ENCODE measurements around the gene TECPR2. TPM values are rescaled to one million over a fixed set of nuclear protein-coding genes. Genes with fewer than 3 reads are reported as not detected.

Gene TECPR2
- total and polyA plus RNA-seq, 8 donors = 11.6 to 30.1 (median 16.2) TPM

GRCh38 chr14:102530828-102531478, 168.2 kb downstream of the TECPR2 start:
- no peak for TF ChIP-seq CTCF (IDR thresholded peaks at IDR 0.05)
- DNase-seq (no peak), ATAC-seq (peak; percentile 79)
- intact Hi-C loops (cut with DNase I) = no loop called here
- Histone ChIP-seq H3K27me3 (no peaks in the 10 kb centered on the region), H3K4me1 (peaks cover 4 to 31% of the 10 kb centered on the region in 2 donors), H3K36me3 (no peaks in the 10 kb centered on the region), H3K9me3 (no peaks in the 10 kb centered on the region), H3K4me3 (no peak overlapping the region), H3K27ac (peak overlapping the region; percentile 70 to 78)

DNA sequence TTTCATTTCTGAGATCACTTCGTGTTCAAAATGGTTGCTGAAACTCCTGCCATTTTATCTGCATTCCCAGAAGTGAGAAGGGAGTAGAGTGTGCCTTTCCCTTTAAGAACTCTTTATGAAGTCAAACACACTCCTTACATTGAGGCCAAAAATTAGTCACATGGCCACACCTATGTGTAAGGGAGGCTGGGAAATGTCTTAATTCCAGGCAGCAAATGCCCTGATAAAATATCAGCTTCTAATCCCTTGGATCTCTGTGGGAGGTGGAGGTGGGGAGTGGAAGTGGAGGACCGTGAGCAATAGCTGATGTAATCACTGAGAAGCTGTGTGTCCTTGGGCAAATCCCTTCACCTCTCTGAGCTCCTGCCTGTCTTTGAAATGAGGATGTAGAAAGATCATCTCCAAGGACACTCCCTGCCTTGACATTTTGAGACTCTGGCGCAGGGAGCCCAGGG, 169.5 kb downstream of the TECPR2 start:
- ATAC-seq = no peak
- no peak overlapping the region for H3K4me3 ChIP-seq
- DNase-seq = no peak
- intact Hi-C loops (cut with DNase I) = no loop called here
- H3K4me1 ChIP-seq = peaks cover 4 to 30% of the 10 kb centered on the region in 2 donors
- TF ChIP-seq CTCF (IDR thresholded peaks at IDR 0.05) = no peak
- no peak overlapping the region for H3K27ac ChIP-seq
- no peaks in the 10 kb centered on the region for H3K9me3 ChIP-seq
- H3K36me3 ChIP-seq = no peaks in the 10 kb centered on the region
- H3K27me3 ChIP-seq = no peaks in the 10 kb centered on the region

DNA sequence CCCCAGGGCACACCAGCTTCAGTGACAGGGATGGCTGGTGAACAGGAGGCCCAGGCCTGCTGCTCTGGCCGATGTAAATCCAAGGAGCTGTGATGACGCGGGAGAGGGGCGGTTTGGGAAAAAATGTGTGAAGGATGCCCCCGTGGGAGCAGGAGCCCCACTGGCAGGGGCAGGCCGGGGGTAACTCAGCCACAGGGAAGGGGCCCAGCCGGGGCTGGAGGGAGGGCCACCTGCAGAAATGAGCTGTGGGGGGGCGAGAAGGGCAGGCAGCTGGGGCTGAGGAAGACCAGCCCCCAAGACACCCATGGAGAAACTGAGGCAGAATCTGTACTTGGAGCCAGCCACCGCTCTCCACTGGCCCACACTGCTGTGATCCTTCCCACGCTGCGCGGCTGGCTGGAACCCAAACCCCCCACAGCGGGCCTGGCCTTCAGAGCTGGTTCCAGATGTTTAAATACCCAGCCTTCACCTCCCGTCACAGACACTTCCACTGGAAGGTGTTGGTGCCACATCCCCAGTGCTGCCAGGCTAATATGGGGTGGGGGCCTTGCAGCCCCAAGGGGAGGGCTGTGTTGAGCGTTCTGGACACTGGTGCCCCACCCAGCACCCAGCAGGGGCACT, 175.3 kb downstream of the TECPR2 start:
- H3K27ac ChIP-seq = no peak overlapping the region
- no peak overlapping the region for H3K4me3 ChIP-seq
- DNase-seq (no peak), ATAC-seq (no peak)
- H3K9me3 ChIP-seq = no peaks in the 10 kb centered on the region
- H3K4me1 ChIP-seq = no peaks in the 10 kb centered on the region
- H3K27me3 ChIP-seq = peaks cover 0 to 7% of the 10 kb centered on the region in 2 donors
- TF ChIP-seq CTCF (IDR thresholded peaks at IDR 0.05) = no peak
- H3K36me3 ChIP-seq = no peaks in the 10 kb centered on the region
- intact Hi-C loops (cut with DNase I) = no loop called here

GRCh38 chr14:102538602-102539543, 176.1 kb downstream of the TECPR2 start:
- H3K27me3 ChIP-seq = peaks cover 0 to 15% of the 10 kb centered on the region in 2 donors
- DNase-seq (peak in 1 of 4 donors; percentile 89), ATAC-seq (no peak)

More at GRCh38 chr14:102538602-102539543, 176.1 kb downstream of the TECPR2 start:
- no peak for TF ChIP-seq CTCF (IDR thresholded peaks at IDR 0.05)
- H3K27ac ChIP-seq = no peak overlapping the region
- intact Hi-C loops (cut with DNase I) = no loop called here
- H3K36me3 ChIP-seq = no peaks in the 10 kb centered on the region
- H3K9me3 ChIP-seq = no peaks in the 10 kb centered on the region
- H3K4me1 ChIP-seq = no peaks in the 10 kb centered on the region
- H3K4me3 ChIP-seq = no peak overlapping the region
